Measurements from ENCODE around the gene TPI1. TPM values are rescaled to one million over a fixed set of nuclear protein-coding genes. Genes with fewer than 3 reads are reported as not detected.

The TPI1 gene
- total RNA-seq, 1 experiment from 2014 or later, result 1,296 TPM

- no peaks in the 10 kb centered on the region for H3K9me3 ChIP-seq (replicated peaks)
- H3K27ac ChIP-seq, result no peak overlapping the region
- H3K4me1 ChIP-seq, result no peaks in the 10 kb centered on the region
- H3K36me3 ChIP-seq, result no peaks in the 10 kb centered on the region
- no peak for DNase-seq
- no peak overlapping the region for H3K4me3 ChIP-seq
- H3K27me3 ChIP-seq, result peaks cover 23% of the 10 kb centered on the region
Observed at GRCh38 chr12:6916426-6917200, 49.3 kb downstream of the TPI1 start.

GRCh38 chr12:6917491-6918231 is 50.3 kb downstream of the TPI1 start:
- Histone ChIP-seq H3K36me3 (no peaks in the 10 kb centered on the region), H3K27ac (no peak overlapping the region), H3K27me3 (peaks cover 16% of the 10 kb centered on the region), H3K4me1 (no peaks in the 10 kb centered on the region), H3K9me3 (replicated peaks) (no peaks in the 10 kb centered on the region), H3K4me3 (no peak overlapping the region)
- DNase-seq, result no peak

DNA sequence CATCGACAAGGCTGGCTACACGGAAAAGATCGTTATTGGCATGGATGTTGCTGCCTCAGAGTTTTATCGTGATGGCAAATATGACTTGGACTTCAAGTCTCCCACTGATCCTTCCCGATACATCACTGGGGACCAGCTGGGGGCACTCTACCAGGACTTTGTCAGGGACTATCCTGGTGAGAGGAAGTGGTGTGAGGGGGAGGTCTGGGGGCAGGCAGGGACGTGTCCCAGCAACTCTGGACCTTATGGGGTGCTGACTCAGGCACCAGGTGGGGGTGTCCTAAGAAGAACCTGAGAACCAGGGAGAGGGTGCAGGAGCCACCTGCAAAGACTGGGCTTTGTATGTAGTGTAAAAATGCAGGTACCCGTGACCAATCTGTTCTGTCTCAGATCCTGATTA is 52.3 kb downstream of the TPI1 start:
- H3K9me3 ChIP-seq (replicated peaks), result no peaks in the 10 kb centered on the region
- H3K4me3 ChIP-seq, result no peak overlapping the region
- H3K4me1 ChIP-seq, result peaks cover 4% of the 10 kb centered on the region
- peaks cover 4% of the 10 kb centered on the region; the same call in 1 of the 2 replicates for H3K27me3 ChIP-seq
- DNase-seq, result no peak
- no peaks in the 10 kb centered on the region for H3K36me3 ChIP-seq
- no peak overlapping the region for H3K27ac ChIP-seq

Other genes starting within 250 kb of the TPI1 start
- not detected in 2 replicates for gene LPAR5, start 231.6 kb upstream of the TPI1 start, total RNA-seq (2014; rRNA removed; shearing (Covaris generic))
- gene ACRBP, start 220.1 kb upstream of the TPI1 start, total RNA-seq (2014; rRNA removed; shearing (Covaris generic)), result 0.28 TPM in 1 of 2 replicates, not detected in the other
- 25.1 and 28.7 TPM in 2 replicates for gene ING4, start 204.4 kb upstream of the TPI1 start, total RNA-seq (2014; rRNA removed; shearing (Covaris generic))
- 40.5 and 46.5 TPM in 2 replicates for gene ZNF384, start 178.2 kb upstream of the TPI1 start, total RNA-seq (2014; rRNA removed; shearing (Covaris generic))
- gene PIANP, start 166.7 kb upstream of the TPI1 start, total RNA-seq (2014; rRNA removed; shearing (Covaris generic)), result 0.15 and 0.28 TPM in 2 replicates
- gene COPS7A, start 143.5 kb upstream of the TPI1 start, total RNA-seq (2014; rRNA removed; shearing (Covaris generic)), result 34.1 and 35.9 TPM in 2 replicates
- gene MLF2, start 114.4 kb upstream of the TPI1 start, total RNA-seq (2014; rRNA removed; shearing (Covaris generic)), result 161 and 175 TPM in 2 replicates
- 84.2 and 89.9 TPM in 2 replicates for gene PTMS, start 101.2 kb upstream of the TPI1 start, total RNA-seq (2014; rRNA removed; shearing (Covaris generic))
- gene LAG3, start 95.0 kb upstream of the TPI1 start, total RNA-seq (2014; rRNA removed; shearing (Covaris generic)), result 0.16 TPM in 1 of 2 replicates, not detected in the other
- not detected in 2 replicates for gene CD4, start 78.0 kb upstream of the TPI1 start, total RNA-seq (2014; rRNA removed; shearing (Covaris generic))
- 2.2 and 3.5 TPM in 2 replicates for gene GPR162, start 45.7 kb upstream of the TPI1 start, total RNA-seq (2014; rRNA removed; shearing (Covaris generic))
- 13.7 and 19.3 TPM in 2 replicates for gene P3H3, start 39.1 kb upstream of the TPI1 start, total RNA-seq (2014; rRNA removed; shearing (Covaris generic))
- 2.2 and 3.2 TPM in 2 replicates for gene GNB3, start 26.6 kb upstream of the TPI1 start, total RNA-seq (2014; rRNA removed; shearing (Covaris generic))
- gene CDCA3, start 16.2 kb upstream of the TPI1 start, total RNA-seq (2014; rRNA removed; shearing (Covaris generic)), result 96.8 and 104 TPM in 2 replicates
- 76.7 and 78.0 TPM in 2 replicates for gene USP5, start 15.4 kb upstream of the TPI1 start, total RNA-seq (2014; rRNA removed; shearing (Covaris generic))
- 2.6 and 3.7 TPM in 2 replicates for gene SPSB2, start 5.8 kb downstream of the TPI1 start, total RNA-seq (2014; rRNA removed; shearing (Covaris generic))
- 3.6 and 3.8 TPM in 2 replicates for gene LRRC23, start 37.3 kb downstream of the TPI1 start, total RNA-seq (2014; rRNA removed; shearing (Covaris generic))
- gene ENO2, start 47.0 kb downstream of the TPI1 start, total RNA-seq (2014; rRNA removed; shearing (Covaris generic)), result 1.8 and 2.1 TPM in 2 replicates
- 13.2 and 14.2 TPM in 2 replicates for gene ATN1, start 60.4 kb downstream of the TPI1 start, total RNA-seq (2014; rRNA removed; shearing (Covaris generic))
- not detected in 2 replicates for gene RNU7-1, start 76.3 kb downstream of the TPI1 start, total RNA-seq (2014; rRNA removed; shearing (Covaris generic))
- 193 and 245 TPM in 2 replicates for gene C12orf57, start 76.5 kb downstream of the TPI1 start, total RNA-seq (2014; rRNA removed; shearing (Covaris generic))
- 0.18 and 0.38 TPM in 2 replicates for gene PTPN6, start 83.8 kb downstream of the TPI1 start, total RNA-seq (2014; rRNA removed; shearing (Covaris generic))
- gene PHB2, start 103.1 kb downstream of the TPI1 start, total RNA-seq (2014; rRNA removed; shearing (Covaris generic)), result 310 and 322 TPM in 2 replicates
- 54.9 and 57.7 TPM in 2 replicates for gene EMG1, start 103.4 kb downstream of the TPI1 start, total RNA-seq (2014; rRNA removed; shearing (Covaris generic))
- gene LPCAT3, start 150.9 kb downstream of the TPI1 start, total RNA-seq (2014; rRNA removed; shearing (Covaris generic)), result 19.6 and 19.9 TPM in 2 replicates
- 0.61 TPM in 1 of 2 replicates, not detected in the other for gene C1S, start 193.2 kb downstream of the TPI1 start, total RNA-seq (2014; rRNA removed; shearing (Covaris generic))
- gene C1R, start 224.9 kb downstream of the TPI1 start, total RNA-seq (2014; rRNA removed; shearing (Covaris generic)), result 1.5 and 3.4 TPM in 2 replicates
- 4.0 and 4.7 TPM in 2 replicates for gene C1RL, start 241.7 kb downstream of the TPI1 start, total RNA-seq (2014; rRNA removed; shearing (Covaris generic))

All from SJCRH30 (cell line).